ENCODE measurements around the gene PPA2. TPM values are rescaled to one million over a fixed set of nuclear protein-coding genes. Genes with fewer than 3 reads are reported as not detected.
"Not testable (repeated sequence)": the region's sequence is repeated elsewhere in the genome, so short reads cannot be mapped to it uniquely, and the experiment has no call there.

PPA2 gene
- total and polyA plus RNA-seq, 8 donors = 10.5 to 473 (median 85.4) TPM

DNA sequence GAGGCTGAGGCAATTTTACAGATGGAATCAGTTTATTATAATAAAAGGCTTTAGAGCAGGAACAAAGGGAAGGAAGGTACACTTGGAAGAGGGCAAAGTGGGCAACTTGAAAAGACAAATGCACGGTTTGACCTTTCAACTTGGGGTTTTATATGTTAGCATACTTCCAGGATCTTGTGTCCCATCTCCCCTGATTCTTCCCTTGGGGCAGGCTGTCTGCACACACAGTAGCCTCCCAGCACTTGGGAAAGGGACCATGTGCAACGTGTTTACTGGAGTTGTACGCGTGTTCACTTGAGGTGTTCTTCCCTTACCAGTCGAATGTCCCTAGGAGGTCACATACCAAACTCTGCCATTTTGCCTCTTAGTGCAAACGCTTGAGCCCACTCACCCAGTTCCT lies 7.3 kb downstream of the PPA2 start:
- Histone ChIP-seq H3K27ac (no peak overlapping the region), H3K4me3 (no peak overlapping the region), H3K4me1 (peaks cover 4 to 50% (median 24%) of the 10 kb centered on the region in 4 donors), H3K27me3 (no peaks in the 10 kb centered on the region), H3K9me3 (no peaks in the 10 kb centered on the region), H3K36me3 (peaks cover 0 to 30% (median 17%) of the 10 kb centered on the region in 4 donors)
- 91 to 95% (median 94%) methylated on average over 6 of the region's 6 CpGs for WGBS, 5 donors
- no peak for DNase-seq
- TF ChIP-seq POLR2A (IDR thresholded peaks at IDR 0.05) (no peak), EP300 (IDR thresholded peaks at IDR 0.05) (no peak), POLR2AphosphoS5 (IDR thresholded peaks at IDR 0.05) (no peak)
- TF ChIP-seq, protein P1, sequence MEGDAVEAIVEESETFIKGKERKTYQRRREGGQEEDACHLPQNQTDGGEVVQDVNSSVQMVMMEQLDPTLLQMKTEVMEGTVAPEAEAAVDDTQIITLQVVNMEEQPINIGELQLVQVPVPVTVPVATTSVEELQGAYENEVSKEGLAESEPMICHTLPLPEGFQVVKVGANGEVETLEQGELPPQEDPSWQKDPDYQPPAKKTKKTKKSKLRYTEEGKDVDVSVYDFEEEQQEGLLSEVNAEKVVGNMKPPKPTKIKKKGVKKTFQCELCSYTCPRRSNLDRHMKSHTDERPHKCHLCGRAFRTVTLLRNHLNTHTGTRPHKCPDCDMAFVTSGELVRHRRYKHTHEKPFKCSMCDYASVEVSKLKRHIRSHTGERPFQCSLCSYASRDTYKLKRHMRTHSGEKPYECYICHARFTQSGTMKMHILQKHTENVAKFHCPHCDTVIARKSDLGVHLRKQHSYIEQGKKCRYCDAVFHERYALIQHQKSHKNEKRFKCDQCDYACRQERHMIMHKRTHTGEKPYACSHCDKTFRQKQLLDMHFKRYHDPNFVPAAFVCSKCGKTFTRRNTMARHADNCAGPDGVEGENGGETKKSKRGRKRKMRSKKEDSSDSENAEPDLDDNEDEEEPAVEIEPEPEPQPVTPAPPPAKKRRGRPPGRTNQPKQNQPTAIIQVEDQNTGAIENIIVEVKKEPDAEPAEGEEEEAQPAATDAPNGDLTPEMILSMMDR (IDR thresholded peaks at IDR 0.05) = no peak
- intact Hi-C loops (cut with DNase I; ENCODE audit: low total_unique reads) = no loop called here

DNA sequence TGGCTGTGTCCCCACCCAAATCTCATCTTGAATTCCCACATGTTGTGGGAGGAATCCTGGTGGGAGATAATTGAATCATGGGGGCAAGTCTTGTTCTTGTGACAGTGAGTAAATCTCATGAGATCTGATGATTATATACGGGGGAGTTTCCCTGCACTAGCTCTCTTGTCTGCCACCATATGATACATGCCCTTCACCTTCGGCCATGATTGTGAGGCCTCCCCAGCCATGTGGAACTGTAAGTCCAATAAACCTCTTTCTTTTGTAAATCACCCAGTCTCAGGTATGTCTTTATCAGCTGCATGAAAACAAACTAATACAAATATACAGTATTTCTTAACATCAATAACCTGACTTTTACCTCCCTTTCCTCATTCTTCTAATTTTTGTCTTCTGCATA lies 9.3 kb downstream of the PPA2 start:
- WGBS, 5 donors = 96 to 100% (median 97%) methylated on average over 2 of the region's 2 CpGs
- H3K9me3 ChIP-seq; intact Hi-C loops (cut with DNase I; ENCODE audit: low total_unique reads); H3K27me3 ChIP-seq; H3K4me3 ChIP-seq; H3K27ac ChIP-seq; DNase-seq: not testable (repeated sequence)
- H3K4me1 ChIP-seq = peaks cover 0 to 46% (median 16%) of the 10 kb centered on the region in 4 donors
- peaks cover 0 to 30% (median 17%) of the 10 kb centered on the region in 4 donors for H3K36me3 ChIP-seq

DNA sequence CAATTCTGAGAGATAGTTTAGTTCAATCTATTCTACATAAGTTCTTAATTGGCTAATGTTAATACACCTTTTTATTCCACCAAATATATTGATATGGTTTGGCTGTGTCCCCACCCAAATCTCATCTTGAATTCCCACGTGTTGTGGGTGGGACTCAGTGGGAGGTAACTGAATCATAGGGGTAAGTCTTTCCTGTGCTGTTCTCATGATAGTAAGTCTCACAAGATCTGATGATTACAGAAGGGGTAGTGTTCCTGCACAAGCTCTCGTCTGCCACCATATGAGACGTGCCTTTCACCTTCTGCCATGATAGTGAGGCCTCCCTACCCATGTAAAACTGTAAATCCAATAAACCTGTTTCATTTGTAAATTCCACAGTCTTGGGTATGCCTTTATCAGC lies 11.3 kb downstream of the PPA2 start:
- no peak overlapping the region for H3K27ac ChIP-seq
- intact Hi-C loops (cut with DNase I; ENCODE audit: low total_unique reads) = no loop called here
- H3K4me1 ChIP-seq = peaks cover 0 to 29% (median 7%) of the 10 kb centered on the region in 4 donors
- TF ChIP-seq POLR2A (IDR thresholded peaks at IDR 0.05) (no peak), POLR2AphosphoS5 (IDR thresholded peaks at IDR 0.05) (no peak), EP300 (IDR thresholded peaks at IDR 0.05) (no peak)
- TF ChIP-seq, protein P1 (IDR thresholded peaks at IDR 0.05) = no peak
- H3K9me3 ChIP-seq = no peaks in the 10 kb centered on the region
- no peak overlapping the region for H3K4me3 ChIP-seq
- WGBS, 5 donors = 88 to 92% (median 89%) methylated on average over 3 of the region's 3 CpGs
- H3K27me3 ChIP-seq = no peaks in the 10 kb centered on the region
- DNase-seq = no peak
- H3K36me3 ChIP-seq = peaks cover 0 to 30% (median 17%) of the 10 kb centered on the region in 4 donors

DNA sequence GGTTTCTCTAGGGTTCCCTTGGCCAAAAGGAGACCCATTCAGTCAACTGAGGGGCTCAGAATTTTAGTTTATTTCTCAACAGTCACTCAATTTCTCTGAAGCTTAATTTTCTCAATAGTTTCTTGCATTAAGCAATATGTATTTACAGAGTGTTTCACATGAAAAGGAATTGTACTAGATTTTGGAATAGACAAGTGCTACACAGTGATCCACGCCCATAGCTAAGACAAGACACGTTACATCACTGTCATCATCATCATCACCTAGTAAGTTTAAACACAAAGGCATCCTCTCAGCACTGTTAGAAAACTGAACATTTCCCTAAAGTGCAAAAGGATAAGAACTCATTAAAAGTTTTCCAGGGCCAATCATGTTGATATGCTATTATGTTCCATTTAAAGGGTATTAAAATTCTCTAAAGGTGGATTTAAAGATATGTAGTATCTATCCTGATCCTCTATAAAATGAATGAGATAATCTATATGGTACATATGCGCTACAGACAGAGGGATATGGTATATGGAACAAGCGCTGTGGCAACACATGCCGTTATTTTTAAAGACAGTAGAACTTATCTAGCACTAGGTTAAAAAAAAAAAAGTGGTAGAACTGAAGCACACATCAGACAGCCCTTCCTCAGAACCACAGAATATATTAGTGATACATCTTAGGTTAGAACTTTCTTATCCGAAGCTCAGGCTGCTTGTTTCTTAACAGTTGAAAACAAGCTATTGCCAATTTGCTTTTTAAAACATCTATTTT lies 12.1 kb downstream of the PPA2 start:
- Histone ChIP-seq H3K27ac (peak overlapping the region in 3 of 5 donors; percentile 25 to 58 (median 34)), H3K27me3 (no peaks in the 10 kb centered on the region), H3K9me3 (no peaks in the 10 kb centered on the region), H3K4me1 (peaks cover 0 to 22% (median 7%) of the 10 kb centered on the region in 4 donors), H3K4me3 (no peak overlapping the region), H3K36me3 (peaks cover 0 to 25% (median 16%) of the 10 kb centered on the region in 4 donors)
- intact Hi-C loops (cut with DNase I; ENCODE audit: low total_unique reads) = no loop called here
- 85 to 93% (median 89%) methylated on average over 6 of the region's 6 CpGs for WGBS, 5 donors
- TF ChIP-seq, protein P1 (IDR thresholded peaks at IDR 0.05) = no peak
- TF ChIP-seq POLR2AphosphoS5 (IDR thresholded peaks at IDR 0.05) = no peak
- no peak for TF ChIP-seq EP300 (IDR thresholded peaks at IDR 0.05)
- no peak for TF ChIP-seq POLR2A (IDR thresholded peaks at IDR 0.05)
- DNase-seq = no peak

DNA sequence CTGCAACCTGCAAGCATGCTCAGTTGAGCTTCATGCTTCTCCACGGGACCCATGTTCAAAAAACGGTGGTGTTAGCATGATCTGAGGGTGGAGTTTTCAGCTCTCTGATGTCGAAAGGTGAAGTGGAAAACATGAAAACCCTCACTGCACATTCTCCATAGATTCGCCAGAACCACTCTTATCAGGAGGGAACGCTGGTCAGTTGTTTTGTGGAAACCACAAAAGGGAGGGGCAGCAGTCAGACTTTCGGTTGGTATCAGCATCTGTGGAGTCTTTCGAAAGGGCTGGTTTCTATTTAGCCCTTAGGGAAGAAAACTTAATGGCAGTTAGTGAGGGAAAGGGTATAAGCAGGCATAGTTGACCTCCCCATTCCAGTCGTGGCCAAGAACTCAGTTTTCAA lies 12.6 kb downstream of the PPA2 start:
- intact Hi-C loops (cut with DNase I; ENCODE audit: low total_unique reads) = no loop called here
- H3K4me1 ChIP-seq = peaks cover 0 to 22% (median 7%) of the 10 kb centered on the region in 4 donors
- H3K4me3 ChIP-seq = no peak overlapping the region
- peaks cover 0 to 19% (median 11%) of the 10 kb centered on the region in 4 donors for H3K36me3 ChIP-seq
- H3K27ac ChIP-seq = peak overlapping the region in 3 of 5 donors; percentile 25 to 58 (median 34)
- no peaks in the 10 kb centered on the region for H3K27me3 ChIP-seq
- peak; percentile 42 to 78 for DNase-seq
- H3K9me3 ChIP-seq = no peaks in the 10 kb centered on the region
- WGBS, 5 donors = 27 to 48% (median 41%) methylated on average over 8 of the region's 8 CpGs
- TF ChIP-seq POLR2AphosphoS5 (IDR thresholded peaks at IDR 0.05) (peak in 2 of 3 donors; percentile 32 to 54), POLR2A (IDR thresholded peaks at IDR 0.05) (no peak), EP300 (IDR thresholded peaks at IDR 0.05) (no peak)
- TF ChIP-seq, protein P1 (IDR thresholded peaks at IDR 0.05) = no peak
